Endothelial cell of umbilical vein (primary cell): ENCODE data around the gene NCS1. TPM values are rescaled to one million over a fixed set of nuclear protein-coding genes. Genes with fewer than 3 reads are reported as not detected.
A peak's percentile ranks its signal among the peaks of the same experiment; 100 is the strongest.

ENCODE experiments used
- Bru-seq: library from RNA; stranded (reverse); fragments of 400-500 nt; gene quantifications from one replicate; lab custom pipeline; 2021; lab: Mats Ljungman, UMichigan
- BruChase-seq, 2 experiments: library from RNA; stranded (reverse); fragments of 400-500 nt; gene quantifications; one replicate each; lab custom pipeline; 2021; lab: Mats Ljungman, UMichigan
- BruUV-seq: library from RNA; stranded (reverse); fragments of 400-500 nt; replicated peaks from 2 replicates; lab custom pipeline; 2021; lab: Mats Ljungman, UMichigan
- CTCF ChIA-PET: fragments of 300-600, 350-600 bp; sonication (Branson Sonifier 250); formaldehyde crosslinking; loops from one replicate; lab custom pipeline; 2021; ENCODE audit warnings: antibody characterized with exemption, inconsistent platforms; lab: Charles Lee
- POLR2A ChIA-PET: fragments of 300-600, 350-600 bp; sonication (Branson Sonifier 250); formaldehyde crosslinking; loops from one replicate; lab custom pipeline; 2021; ENCODE audit warnings: antibody characterized with exemption, inconsistent platforms; lab: Charles Lee
- DNase-seq: peaks from one replicate; pipeline ENCODE4 v3.0.0-alpha.2; 2011; ENCODE audit warnings: low read depth, low spot score
- FAIRE-seq: peaks from 2 replicates; lab custom pipeline; 2011; peaks lifted over from hg19 to GRCh38; lab: Jason Lieb, UNC
- H2AFZ ChIP-seq: 2 replicates; pipeline ENCODE4 v1.6.0; 2012; ENCODE audit warnings: low read depth, low read length, control low read depth, inconsistent platforms
- H3K27ac ChIP-seq: 2 replicates; pipeline ENCODE4 v1.5.1; 2011; ENCODE audit warnings: low read depth, mild to moderate bottlenecking, control low read depth, low read length, moderate library complexity; ENCODE audit not compliant: insufficient read depth
- H3K27me3 ChIP-seq, 2 experiments: 2 replicates each; pipeline versions ENCODE4 v1.6.0 to v1.6.1; 2011; ENCODE audit warnings: low read length in 2 of 2, mixed read lengths in 1 of 2; ENCODE audit not compliant: control insufficient read depth in 2 of 2, insufficient read depth in 2 of 2
- H3K36me3 ChIP-seq, 2 experiments: 2 replicates in 1 of 2; 3 replicates in 1 of 2; pipeline ENCODE4 v1.5.1; 2011; ENCODE audit warnings: low read length in 2 of 2, mild to moderate bottlenecking in 1 of 2, moderate library complexity in 1 of 2; ENCODE audit not compliant: control insufficient read depth in 2 of 2, insufficient read depth in 2 of 2; ENCODE audit errors: extremely low read depth in 1 of 2
- H3K4me1 ChIP-seq: 3 replicates; pipeline ENCODE4 v1.5.1; 2011; ENCODE audit warnings: mild to moderate bottlenecking, low read length; ENCODE audit not compliant: control insufficient read depth, insufficient read depth; ENCODE audit errors: extremely low read depth
- H3K4me2 ChIP-seq: 2 replicates; pipeline ENCODE4 v1.6.1; 2011; ENCODE audit warnings: low read length, control low read depth, mixed read lengths; ENCODE audit not compliant: insufficient read depth
- H3K4me3 ChIP-seq, 3 experiments: fragments of 200-600 bp in 1 of 3; sonication (generic), shearing (Covaris generic) in 1 of 3; replicated peaks in 1 of 3; 2 replicates each; pipeline ENCODE4 v1.5.1; 2011 to 2016; ENCODE audit warnings: control low read depth in 3 of 3, low read length in 3 of 3, mild to moderate bottlenecking in 2 of 3, inconsistent platforms in 1 of 3, low read depth in 1 of 3, moderate library complexity in 1 of 3; ENCODE audit not compliant: insufficient read depth in 1 of 3
- H3K79me2 ChIP-seq: 2 replicates; pipeline ENCODE4 v1.6.0; 2012; ENCODE audit warnings: low read length, inconsistent platforms; ENCODE audit not compliant: control insufficient read depth, insufficient read depth
- H3K9ac ChIP-seq: replicated peaks from 2 replicates; pipeline ENCODE3; 2011; ENCODE audit warnings: low read length, control low read depth; ENCODE audit not compliant: insufficient read depth; ENCODE audit errors: extremely low read depth
- H3K9me1 ChIP-seq: replicated peaks from 3 replicates; pipeline ENCODE4 v1.6.0; 2011; ENCODE audit warnings: mild to moderate bottlenecking, low read length; ENCODE audit not compliant: control insufficient read depth, insufficient read depth; ENCODE audit errors: extremely low read depth
- H3K9me3 ChIP-seq: replicated peaks from 2 replicates; pipeline ENCODE4 v1.5.1; 2012; ENCODE audit warnings: low read length, inconsistent platforms; ENCODE audit not compliant: control insufficient read depth, insufficient read depth
- H4K20me1 ChIP-seq: replicated peaks from 2 replicates; pipeline ENCODE3; 2011; ENCODE audit warnings: mild to moderate bottlenecking, low read length; ENCODE audit not compliant: control insufficient read depth, insufficient read depth; ENCODE audit errors: extremely low read depth
- EZH2 ChIP-seq: IDR thresholded peaks from 2 replicates; pipeline ENCODE4 v1.6.1; 2012; ENCODE audit warnings: borderline replicate concordance, low read depth, mild to moderate bottlenecking, moderate library complexity, low read length, inconsistent platforms; ENCODE audit not compliant: severe bottlenecking
- FOS ChIP-seq: IDR thresholded peaks from 2 replicates; pipeline ENCODE4 v1.6.1; 2011; ENCODE audit warnings: mild to moderate bottlenecking, low read length, moderate library complexity, borderline replicate concordance; ENCODE audit not compliant: insufficient read depth
- GATA2 ChIP-seq: IDR thresholded peaks from 2 replicates; pipeline ENCODE4 v1.7.0; 2011; ENCODE audit warnings: low read depth, mild to moderate bottlenecking, moderate library complexity, mixed read lengths, low read length; ENCODE audit not compliant: insufficient read length, insufficient read depth
- JUN ChIP-seq: IDR thresholded peaks from 2 replicates; pipeline ENCODE4 v1.6.1; 2011; ENCODE audit warnings: borderline replicate concordance, low read depth; ENCODE audit not compliant: insufficient read length, insufficient read depth
- dilution Hi-C: fragments of 300-500 bp; cut with MboI; formaldehyde crosslinking; loops from one replicate; pipeline ENCODE4 v1.15.0; 2019; ENCODE audit warnings: low sequenced_read_pairs; ENCODE audit not compliant: extremely low pct_ligation_motif_present
- intact Hi-C: fragments of 100-400 bp; cut with micrococcal nuclease; formaldehyde crosslinking; loops from one replicate; pipeline ENCODE4 v1.10.0; 2022
- long read RNA-seq: library from polyadenylated mRNA; stranded (forward); transcript quantifications from one replicate; pipeline ENCODE4 v2.0.0, GENCODE V29; 2021
- polyA minus RNA-seq, 3 experiments: library from RNA; depleted of rRNA, polyadenylated mRNA; stranded (reverse); fragments of >200 nt; gene quantifications; 1 replicate in 1 of 3; 2 replicates in 2 of 3; pipeline ENCODE4 v1.2.3, GENCODE V29; 2011
- polyA plus RNA-seq, 4 experiments: library from polyadenylated mRNA; depleted of rRNA in 3 of 4; stranded (reverse) in 3 of 4; unstranded in 1 of 4; fragments of >200 nt; gene quantifications; 2 replicates each; pipeline versions ENCODE4 v1.2.1 to v1.2.3, GENCODE V29; 2011 to 2012; ENCODE audit warnings: missing spikeins in 1 of 4
- total RNA-seq: library from RNA; stranded (reverse); gene quantifications from 2 replicates; pipeline ENCODE4 v1.2.3, GENCODE V29; 2021

The NCS1 gene
- total RNA-seq (68.3 and 77.4 TPM in 2 replicates), polyA plus RNA-seq (52.2 and 53.6 TPM in 2 replicates), polyA minus RNA-seq (41.3 and 49.0 TPM in 2 replicates), Bru-seq, nascent RNA (percentile 56 among the genes with signal in this experiment), BruChase-seq, experiment 1, labeled RNA remaining after a 6-hour chase (percentile 83 among the genes with signal in this experiment), BruChase-seq, experiment 2, labeled RNA remaining after a 2-hour chase (percentile 77 among the genes with signal in this experiment)
- polyA plus RNA-seq (2011; cell fraction: cytosol; rRNA removed): 45.3 and 45.6 TPM in 2 replicates
- 22.4 and 24.6 TPM in 2 replicates for polyA plus RNA-seq (2011; cell fraction: nucleus; rRNA removed)
- 55.3 and 55.8 TPM in 2 replicates for polyA plus RNA-seq (2012)
- polyA minus RNA-seq (2011; cell fraction: cytosol; rRNA and poly(A)+ RNA removed): 47.2 TPM
- polyA minus RNA-seq (2011; cell fraction: nucleus; rRNA and poly(A)+ RNA removed): 9.4 and 10.8 TPM in 2 replicates
- long read RNA-seq, full-length matches to known transcripts: 111 of 158 reads
- long read RNA-seq, partial matches to known transcripts: 12 of 158 reads
- long read RNA-seq, other reads (novel, unspliced or antisense): 35 of 158 reads

DNA sequence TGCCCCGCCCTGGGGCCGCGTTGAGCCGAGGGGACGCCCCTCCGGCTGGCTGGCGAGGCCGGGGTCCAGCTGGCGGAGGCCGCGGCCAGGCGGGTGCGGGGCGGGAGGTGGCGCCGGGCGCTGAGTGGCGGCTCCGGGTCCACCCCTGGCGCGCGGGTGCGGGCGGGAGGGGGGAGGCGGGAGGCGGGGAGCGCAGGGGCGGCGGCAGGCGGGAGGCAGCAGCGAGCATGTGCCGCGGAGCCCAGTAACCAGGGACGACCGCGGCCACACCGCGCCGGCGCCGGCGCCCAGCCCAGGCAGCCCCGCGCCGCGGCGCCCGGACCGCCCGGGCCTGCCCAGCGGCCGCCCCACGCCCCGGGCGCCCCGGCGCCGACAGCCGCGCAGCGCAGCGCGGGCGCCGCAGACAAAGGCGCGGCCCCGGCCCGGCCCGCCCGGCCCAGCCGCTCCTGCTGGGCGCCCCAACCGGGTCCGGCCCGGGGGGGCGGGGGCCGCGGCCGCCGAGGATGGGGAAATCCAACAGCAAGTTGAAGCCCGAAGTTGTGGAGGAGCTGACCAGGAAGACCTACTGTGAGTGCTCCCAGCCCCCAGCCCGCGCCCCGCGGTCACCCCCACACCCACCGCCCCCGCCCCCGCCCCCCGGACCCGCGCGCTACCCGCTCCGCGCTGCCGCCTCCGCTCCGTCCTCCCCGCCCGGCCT, at the start of gene NCS1:
Gene NCS1 (plus strand): TSS at position 244 of the 697 bp plus-strand sequence. CDS start 260 bp downstream, at position 504.
- no peaks in the 10 kb centered on the region for H4K20me1 ChIP-seq
- dilution Hi-C loops: no loop called here
- TF ChIP-seq FOS (no peak), EZH2 (no peak), GATA2 (no peak), JUN (no peak)
- no peaks in the 10 kb centered on the region for H3K9me1 ChIP-seq
- intact Hi-C loops: loop anchor here (2.0 kb wide), 1 partner anchor 66 kb away; no protein-coding TSS in a partner anchor
- POLR2A ChIA-PET: no interaction called here
- H3K4me1 ChIP-seq: peaks cover 9% of the 10 kb centered on the region
- peak within 1 kb of the TSS; percentile 43 for H3K27ac ChIP-seq
- peaks cover 40% of the 10 kb centered on the region for H3K79me2 ChIP-seq
- DNase-seq (peak; percentile 36), FAIRE-seq (no peak)
- peak within 1 kb of the TSS; percentile 78 for H3K4me2 ChIP-seq
- H2AFZ ChIP-seq: peak within 1 kb of the TSS; percentile 95
- H3K4me3 ChIP-seq: peak within 1 kb of the TSS; percentile 47 to 60 (median 54)
- no TSS peak for BruUV-seq
- H3K27me3 ChIP-seq: no peaks in the 10 kb centered on the region
- CTCF ChIA-PET: no interaction called here
- peaks cover 0 to 4% of the 10 kb centered on the region in 2 experiments for H3K36me3 ChIP-seq
- H3K9ac ChIP-seq: peak within 1 kb of the TSS; percentile 69
- H3K9me3 ChIP-seq: no peaks in the 10 kb centered on the region
